WTC11 (cell line): Measurements from ENCODE around the gene PDLIM1. TPM values are rescaled to one million over a fixed set of nuclear protein-coding genes. Genes with fewer than 3 reads are reported as not detected.

ENCODE experiments used
- ATAC-seq: fragments of 200-7000 bp; cut with Tn5 transposase; 2 replicates; pipeline ENCODE4 v1.10.0; 2021; ENCODE audit warnings: mild to moderate bottlenecking, moderate library complexity
- CTCF ChIA-PET: fragments of 300-600 bp; sonication (Branson Sonifier 250); formaldehyde crosslinking; loops from one replicate; lab custom pipeline; 2021; ENCODE audit warnings: antibody characterized with exemption; lab: Charles Lee
- POLR2A ChIA-PET: fragments of 350-600 bp; sonication (Branson Sonifier 250); formaldehyde crosslinking; loops from one replicate; lab custom pipeline; 2021; ENCODE audit warnings: antibody characterized with exemption; lab: Charles Lee
- DNase-seq: peaks from one replicate; pipeline ENCODE4 v3.0.0; 2021; ENCODE audit warnings: low spot score
- H3K27ac Mint-ChIP-seq: 2 replicates; pipeline ENCODE4 v1.8.0; 2021; ENCODE audit warnings: mixed read lengths
- H3K27me3 Mint-ChIP-seq: 2 replicates; pipeline ENCODE4 v1.8.0; 2021; ENCODE audit warnings: low read depth, mild to moderate bottlenecking, moderate library complexity, mixed read lengths
- H3K36me3 Mint-ChIP-seq: 2 replicates; pipeline ENCODE4 v1.8.0; 2021; ENCODE audit warnings: mixed read lengths
- H3K4me1 Mint-ChIP-seq: 2 replicates; pipeline ENCODE4 v1.8.0; 2022; ENCODE audit warnings: mixed read lengths
- H3K4me3 Mint-ChIP-seq: 2 replicates; pipeline ENCODE4 v1.8.0; 2021; ENCODE audit warnings: mild to moderate bottlenecking, moderate library complexity, mixed read lengths
- H3K9me3 Mint-ChIP-seq: 2 replicates; pipeline ENCODE4 v1.8.0; 2021; ENCODE audit warnings: mixed read lengths
- ATF2 ChIP-seq: sonication (generic); formaldehyde crosslinking; IDR thresholded peaks from 2 replicates; pipeline ENCODE4 v1.8.1; 2022; ENCODE audit warnings: low read depth, missing genetic modification reagents, borderline replicate concordance
- CBFB ChIP-seq: sonication (generic); formaldehyde crosslinking; IDR thresholded peaks from 2 replicates; pipeline ENCODE4 v1.8.1; 2022; ENCODE audit warnings: mild to moderate bottlenecking, low read depth, missing genetic modification reagents
- CREB1 ChIP-seq: sonication (generic); formaldehyde crosslinking; IDR thresholded peaks from 2 replicates; pipeline ENCODE4 v1.8.0; 2023; ENCODE audit warnings: mild to moderate bottlenecking, missing genetic modification reagents
- IRF2 ChIP-seq: sonication (generic); formaldehyde crosslinking; IDR thresholded peaks from 2 replicates; pipeline ENCODE4 v1.8.0; 2022; ENCODE audit warnings: low read depth, missing genetic modification reagents, borderline replicate concordance
- JAZF1 ChIP-seq: fragments of 250-450 bp; sonication (Bioruptor Pico); IDR thresholded peaks from 2 replicates; pipeline ENCODE4 v1.9.0; 2021; ENCODE audit warnings: moderate library complexity, mild to moderate bottlenecking, inconsistent platforms
- MAX ChIP-seq: sonication (generic); formaldehyde crosslinking; IDR thresholded peaks from 2 replicates; pipeline ENCODE4 v1.8.0; 2022; ENCODE audit warnings: mild to moderate bottlenecking, missing genetic modification reagents
- MYBL2 ChIP-seq: sonication (generic); formaldehyde crosslinking; IDR thresholded peaks from 2 replicates; pipeline ENCODE4 v1.8.1; 2023; ENCODE audit warnings: mild to moderate bottlenecking, moderate library complexity, missing genetic modification reagents
- NFATC4 ChIP-seq: fragments of 250-450 bp; sonication (Bioruptor Pico); IDR thresholded peaks from 2 replicates; pipeline ENCODE4 v1.9.0; 2021; ENCODE audit warnings: mild to moderate bottlenecking
- RORB ChIP-seq: fragments of 250-450 bp; sonication (Bioruptor Pico); IDR thresholded peaks from 2 replicates; pipeline ENCODE4 v1.9.0; 2021; ENCODE audit warnings: mild to moderate bottlenecking
- SMAD3 ChIP-seq: sonication (generic); formaldehyde crosslinking; IDR thresholded peaks from 2 replicates; pipeline ENCODE4 v1.8.0; 2022; ENCODE audit warnings: missing genetic modification reagents, mild to moderate bottlenecking, borderline replicate concordance
- SMAD4 ChIP-seq: sonication (generic); formaldehyde crosslinking; IDR thresholded peaks from 2 replicates; pipeline ENCODE4 v1.8.0; 2022; ENCODE audit warnings: mild to moderate bottlenecking, missing genetic modification reagents
- ZNF423 ChIP-seq: fragments of 250-450 bp; sonication (Bioruptor Pico); IDR thresholded peaks from 2 replicates; pipeline ENCODE4 v2.1.2; 2022; ENCODE audit warnings: mild to moderate bottlenecking, moderate library complexity
- ZNF512 ChIP-seq: sonication (generic); formaldehyde crosslinking; IDR thresholded peaks from 2 replicates; pipeline ENCODE4 v1.8.1; 2022; ENCODE audit warnings: missing genetic modification reagents, borderline replicate concordance
- ZNF532 ChIP-seq: fragments of 250-450 bp; sonication (Bioruptor Pico); IDR thresholded peaks from 2 replicates; pipeline ENCODE4 v1.9.0; 2021; ENCODE audit warnings: mild to moderate bottlenecking, borderline replicate concordance
- total RNA-seq: library from RNA; stranded (reverse); gene quantifications from 3 replicates; pipeline ENCODE4 v1.2.3, GENCODE V29; 2021
- TF ChIP-seq, protein P1 (sequence below): sonication (generic); formaldehyde crosslinking; IDR thresholded peaks from 2 replicates; pipeline ENCODE4 v1.8.1; 2023; ENCODE audit warnings: mild to moderate bottlenecking, missing genetic modification reagents, borderline replicate concordance
- TF ChIP-seq, protein P2 (sequence below): sonication (generic); formaldehyde crosslinking; IDR thresholded peaks from 2 replicates; pipeline ENCODE4 v1.8.1; 2023; ENCODE audit warnings: mild to moderate bottlenecking, missing genetic modification reagents
- TF ChIP-seq, protein P3 (sequence below): sonication (generic); formaldehyde crosslinking; IDR thresholded peaks from 2 replicates; pipeline ENCODE4 v1.8.0; 2023; ENCODE audit warnings: mild to moderate bottlenecking, missing genetic modification reagents

PDLIM1 gene
- total RNA-seq, 1 experiment from 2014 or later, result 223 TPM

GRCh38 chr10:95196046-95196445 lies 94.8 kb downstream of the PDLIM1 start:
- peaks cover 14% of the 10 kb centered on the region for H3K9me3 Mint-ChIP-seq
- H3K36me3 Mint-ChIP-seq, result peaks cover 6% of the 10 kb centered on the region
- ATAC-seq (peak; percentile 91), DNase-seq (no peak)
- peak overlapping the region; percentile 24; the same call in 1 of the 2 replicates for H3K27ac Mint-ChIP-seq
- no peak for TF ChIP-seq CREB1 (CRISPR knock-in tag)
- TF ChIP-seq CBFB (CRISPR knock-in tag), result no peak
- TF ChIP-seq SMAD3 (CRISPR knock-in tag), result no peak
- TF ChIP-seq ZNF423 (CRISPR knock-in tag), result peak; percentile 60
- TF ChIP-seq ATF2 (CRISPR knock-in tag), result no peak
- no peak for TF ChIP-seq RORB (CRISPR knock-in tag)
- TF ChIP-seq, protein P1, sequence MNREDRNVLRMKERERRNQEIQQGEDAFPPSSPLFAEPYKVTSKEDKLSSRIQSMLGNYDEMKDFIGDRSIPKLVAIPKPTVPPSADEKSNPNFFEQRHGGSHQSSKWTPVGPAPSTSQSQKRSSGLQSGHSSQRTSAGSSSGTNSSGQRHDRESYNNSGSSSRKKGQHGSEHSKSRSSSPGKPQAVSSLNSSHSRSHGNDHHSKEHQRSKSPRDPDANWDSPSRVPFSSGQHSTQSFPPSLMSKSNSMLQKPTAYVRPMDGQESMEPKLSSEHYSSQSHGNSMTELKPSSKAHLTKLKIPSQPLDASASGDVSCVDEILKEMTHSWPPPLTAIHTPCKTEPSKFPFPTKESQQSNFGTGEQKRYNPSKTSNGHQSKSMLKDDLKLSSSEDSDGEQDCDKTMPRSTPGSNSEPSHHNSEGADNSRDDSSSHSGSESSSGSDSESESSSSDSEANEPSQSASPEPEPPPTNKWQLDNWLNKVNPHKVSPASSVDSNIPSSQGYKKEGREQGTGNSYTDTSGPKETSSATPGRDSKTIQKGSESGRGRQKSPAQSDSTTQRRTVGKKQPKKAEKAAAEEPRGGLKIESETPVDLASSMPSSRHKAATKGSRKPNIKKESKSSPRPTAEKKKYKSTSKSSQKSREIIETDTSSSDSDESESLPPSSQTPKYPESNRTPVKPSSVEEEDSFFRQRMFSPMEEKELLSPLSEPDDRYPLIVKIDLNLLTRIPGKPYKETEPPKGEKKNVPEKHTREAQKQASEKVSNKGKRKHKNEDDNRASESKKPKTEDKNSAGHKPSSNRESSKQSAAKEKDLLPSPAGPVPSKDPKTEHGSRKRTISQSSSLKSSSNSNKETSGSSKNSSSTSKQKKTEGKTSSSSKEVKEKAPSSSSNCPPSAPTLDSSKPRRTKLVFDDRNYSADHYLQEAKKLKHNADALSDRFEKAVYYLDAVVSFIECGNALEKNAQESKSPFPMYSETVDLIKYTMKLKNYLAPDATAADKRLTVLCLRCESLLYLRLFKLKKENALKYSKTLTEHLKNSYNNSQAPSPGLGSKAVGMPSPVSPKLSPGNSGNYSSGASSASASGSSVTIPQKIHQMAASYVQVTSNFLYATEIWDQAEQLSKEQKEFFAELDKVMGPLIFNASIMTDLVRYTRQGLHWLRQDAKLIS (CRISPR knock-in tag), result no peak
- ChIA-PET CTCF (interaction anchor here (0.7 to 1.3 kb wide), 4 partner anchors 41 to 168 kb away, joined by 3 to 7 read pairs (median 4); no protein-coding TSS in a partner anchor), POLR2A (no interaction called here)
- H3K4me3 Mint-ChIP-seq, result no peak overlapping the region
- no peaks in the 10 kb centered on the region for H3K27me3 Mint-ChIP-seq
- H3K4me1 Mint-ChIP-seq, result peaks cover 28% of the 10 kb centered on the region

DNA sequence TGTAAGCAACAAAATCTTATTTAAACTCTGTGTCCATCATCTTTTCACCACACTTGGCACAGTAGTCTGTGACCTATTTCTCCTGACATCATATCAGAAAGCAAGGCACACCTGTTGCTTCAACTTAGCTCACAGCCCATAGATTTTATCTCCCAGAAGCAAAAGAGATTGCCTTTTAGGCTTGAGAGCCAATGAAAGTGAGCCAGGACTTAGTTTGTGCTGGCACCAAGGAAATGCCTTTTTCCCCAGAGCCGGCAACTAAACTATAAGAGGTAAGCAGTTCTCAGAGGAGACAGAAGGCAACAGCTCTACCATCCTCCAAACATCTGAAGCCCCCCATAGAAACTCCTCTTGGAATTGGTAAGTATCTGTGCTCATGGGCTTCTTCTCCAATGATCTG lies 96.9 kb downstream of the PDLIM1 start, which contains the start of gene ACSM6:
Gene ACSM6, plus strand, starts transcription at position 295 of the 400 bp plus-strand sequence. CDS start 248 bp downstream, outside the sequence.
- no peak for DNase-seq
- Mint-ChIP-seq H3K9me3 (peaks cover 14% of the 10 kb centered on the region), H3K27ac (no peak within 1 kb of the TSS), H3K36me3 (peaks cover 5% of the 10 kb centered on the region; the same call in 1 of the 2 replicates), H3K27me3 (no peaks in the 10 kb centered on the region), H3K4me3 (no peak within 1 kb of the TSS), H3K4me1 (peaks cover 28% of the 10 kb centered on the region)
- ATAC-seq, result no peak
- CTCF ChIA-PET, result interaction anchor here (1.4 kb wide), 1 partner anchor 49 kb away, joined by 5 read pairs; no protein-coding TSS in a partner anchor
- POLR2A ChIA-PET, result no interaction called here
- no peak for TF ChIP-seq JAZF1 (CRISPR knock-in tag)
- TF ChIP-seq MYBL2 (CRISPR knock-in tag), result no peak
- TF ChIP-seq ZNF532, result no peak
- TF ChIP-seq, protein P2, sequence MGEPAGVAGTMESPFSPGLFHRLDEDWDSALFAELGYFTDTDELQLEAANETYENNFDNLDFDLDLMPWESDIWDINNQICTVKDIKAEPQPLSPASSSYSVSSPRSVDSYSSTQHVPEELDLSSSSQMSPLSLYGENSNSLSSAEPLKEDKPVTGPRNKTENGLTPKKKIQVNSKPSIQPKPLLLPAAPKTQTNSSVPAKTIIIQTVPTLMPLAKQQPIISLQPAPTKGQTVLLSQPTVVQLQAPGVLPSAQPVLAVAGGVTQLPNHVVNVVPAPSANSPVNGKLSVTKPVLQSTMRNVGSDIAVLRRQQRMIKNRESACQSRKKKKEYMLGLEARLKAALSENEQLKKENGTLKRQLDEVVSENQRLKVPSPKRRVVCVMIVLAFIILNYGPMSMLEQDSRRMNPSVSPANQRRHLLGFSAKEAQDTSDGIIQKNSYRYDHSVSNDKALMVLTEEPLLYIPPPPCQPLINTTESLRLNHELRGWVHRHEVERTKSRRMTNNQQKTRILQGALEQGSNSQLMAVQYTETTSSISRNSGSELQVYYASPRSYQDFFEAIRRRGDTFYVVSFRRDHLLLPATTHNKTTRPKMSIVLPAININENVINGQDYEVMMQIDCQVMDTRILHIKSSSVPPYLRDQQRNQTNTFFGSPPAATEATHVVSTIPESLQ (CRISPR knock-in tag), result no peak
- TF ChIP-seq IRF2 (CRISPR knock-in tag), result no peak
- TF ChIP-seq, protein P3, sequence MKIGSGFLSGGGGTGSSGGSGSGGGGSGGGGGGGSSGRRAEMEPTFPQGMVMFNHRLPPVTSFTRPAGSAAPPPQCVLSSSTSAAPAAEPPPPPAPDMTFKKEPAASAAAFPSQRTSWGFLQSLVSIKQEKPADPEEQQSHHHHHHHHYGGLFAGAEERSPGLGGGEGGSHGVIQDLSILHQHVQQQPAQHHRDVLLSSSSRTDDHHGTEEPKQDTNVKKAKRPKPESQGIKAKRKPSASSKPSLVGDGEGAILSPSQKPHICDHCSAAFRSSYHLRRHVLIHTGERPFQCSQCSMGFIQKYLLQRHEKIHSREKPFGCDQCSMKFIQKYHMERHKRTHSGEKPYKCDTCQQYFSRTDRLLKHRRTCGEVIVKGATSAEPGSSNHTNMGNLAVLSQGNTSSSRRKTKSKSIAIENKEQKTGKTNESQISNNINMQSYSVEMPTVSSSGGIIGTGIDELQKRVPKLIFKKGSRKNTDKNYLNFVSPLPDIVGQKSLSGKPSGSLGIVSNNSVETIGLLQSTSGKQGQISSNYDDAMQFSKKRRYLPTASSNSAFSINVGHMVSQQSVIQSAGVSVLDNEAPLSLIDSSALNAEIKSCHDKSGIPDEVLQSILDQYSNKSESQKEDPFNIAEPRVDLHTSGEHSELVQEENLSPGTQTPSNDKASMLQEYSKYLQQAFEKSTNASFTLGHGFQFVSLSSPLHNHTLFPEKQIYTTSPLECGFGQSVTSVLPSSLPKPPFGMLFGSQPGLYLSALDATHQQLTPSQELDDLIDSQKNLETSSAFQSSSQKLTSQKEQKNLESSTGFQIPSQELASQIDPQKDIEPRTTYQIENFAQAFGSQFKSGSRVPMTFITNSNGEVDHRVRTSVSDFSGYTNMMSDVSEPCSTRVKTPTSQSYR, result no peak
- no peak for TF ChIP-seq MAX (CRISPR knock-in tag)
- TF ChIP-seq ZNF512 (CRISPR knock-in tag), result no peak
- TF ChIP-seq SMAD4 (CRISPR knock-in tag), result no peak
- TF ChIP-seq NFATC4 (CRISPR knock-in tag), result no peak
